H1 (cell line): ENCODE data around the gene MYORG. TPM values are rescaled to one million over a fixed set of nuclear protein-coding genes. Genes with fewer than 3 reads are reported as not detected.
A peak's percentile ranks its signal among the peaks of the same experiment; 100 is the strongest.

Experiments
- CEBPB ChIP-seq: IDR thresholded peaks from 2 replicates; pipeline ENCODE4 v1.6.1; 2012; ENCODE audit warnings: low read depth, low read length
- CHD1 ChIP-seq: IDR thresholded peaks from 2 replicates; pipeline ENCODE4 v1.6.1; 2012; ENCODE audit warnings: low read depth, low read length, improper control_type of control experiment
- CHD7 ChIP-seq: fragments of 300-600 bp; sonication (generic); IDR thresholded peaks from 2 replicates; pipeline ENCODE4 v1.7.1; 2012; ENCODE audit warnings: low read length, moderate library complexity, mild to moderate bottlenecking, inconsistent platforms; ENCODE audit not compliant: insufficient replicate concordance
- HDAC2 ChIP-seq, 2 experiments: fragments of 300-600 bp in 1 of 2; sonication (generic) in 1 of 2; IDR thresholded peaks; 2 replicates each; pipeline ENCODE4 v1.6.1; 2011 to 2012; ENCODE audit warnings: low read depth in 2 of 2, low read length in 2 of 2, mild to moderate bottlenecking in 2 of 2, moderate library complexity in 2 of 2, borderline replicate concordance in 1 of 2, inconsistent platforms in 1 of 2
- POLR2A ChIP-seq, 2 experiments: IDR thresholded peaks; 1 replicate in 1 of 2; 2 replicates in 1 of 2; pipeline ENCODE4 v1.6.1; 2011; ENCODE audit warnings: low read depth in 2 of 2, low read length in 2 of 2, mild to moderate bottlenecking in 2 of 2; ENCODE audit errors: control extremely low read depth in 1 of 2
- RAD21 ChIP-seq, 2 experiments: IDR thresholded peaks in 1 of 2; conservative IDR thresholded peaks in 1 of 2; 2 replicates each; pipeline ENCODE4 v1.6.1; 2011; ENCODE audit warnings: low read depth in 2 of 2, low read length in 2 of 2, improper control_type of control experiment in 1 of 2, inconsistent platforms in 1 of 2, mild to moderate bottlenecking in 1 of 2, moderate library complexity in 1 of 2
- SP2 ChIP-seq: IDR thresholded peaks from 2 replicates; pipeline ENCODE4 v1.6.1; 2012; ENCODE audit warnings: mild to moderate bottlenecking, low read length, inconsistent platforms
- TEAD4 ChIP-seq: IDR thresholded peaks from 2 replicates; pipeline ENCODE4 v1.6.1; 2012; ENCODE audit warnings: low read depth, low read length, inconsistent platforms, mixed read lengths
- polyA plus RNA-seq, 7 experiments: library from polyadenylated mRNA; depleted of rRNA in 3 of 7; stranded (reverse) in 5 of 7; unstranded in 2 of 7; fragments of >200 nt in 5 of 7; fragments of 200-250 nt in 2 of 7; gene quantifications; 1 replicate in 5 of 7; 2 replicates in 1 of 7; 4 replicates in 1 of 7; pipeline versions ENCODE4 v1.2.1 to v1.2.3, GENCODE V29; 2011 to 2013; ENCODE audit warnings: missing spikeins in 2 of 7, mixed read lengths in 2 of 7
- total RNA-seq: library from RNA; stranded (reverse); fragmentation: NEBNext Ultra II Directional; extraction: Animal tissue kit (Norgen Biotek cat#: 25700); gene quantifications from 2 replicates; pipeline ENCODE4 v1.2.1, GENCODE V29; 2021
- TF ChIP-seq, protein P1 (sequence below): IDR thresholded peaks from 2 replicates; pipeline ENCODE4 v1.6.1; 2011; ENCODE audit warnings: low read length, improper control_type of control experiment

The MYORG gene
- total and polyA plus RNA-seq, 2 of the 8 experiments (the other 6 are each of a cell fraction or from before 2014, with no cell fraction given), result 1.2 to 5.9 TPM

DNA sequence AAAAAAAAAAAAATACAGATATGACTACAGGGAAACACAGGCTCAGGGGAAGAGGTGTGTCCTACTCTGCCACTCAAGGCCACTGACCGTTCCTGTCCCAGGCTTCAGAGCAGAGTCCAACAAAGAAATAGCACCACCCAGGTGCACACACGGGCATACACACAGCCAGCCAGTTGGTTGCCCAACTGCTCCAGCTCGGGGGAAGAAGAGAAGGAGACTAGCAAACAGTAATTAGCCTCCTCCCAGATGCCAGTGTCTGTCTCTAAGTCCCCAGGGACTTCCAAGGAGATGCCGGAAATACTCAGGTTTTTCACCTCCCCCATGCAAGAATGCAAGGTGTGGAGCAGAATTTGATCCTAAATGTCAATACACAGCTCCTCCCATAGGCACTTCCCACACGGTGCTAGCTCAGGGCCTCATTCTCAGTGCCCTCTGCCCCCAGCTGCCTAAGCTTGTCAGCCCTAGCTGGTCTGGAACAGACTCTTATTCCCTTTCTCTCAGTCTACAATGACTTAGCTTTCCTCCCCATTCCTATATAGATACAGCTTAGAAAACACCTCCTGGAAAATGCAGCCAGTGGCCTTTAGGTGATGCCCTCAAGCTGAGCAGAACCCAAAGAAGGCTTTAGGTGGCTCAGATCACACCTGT lies 1.7 kb downstream of the MYORG start (continued):
- TF ChIP-seq CHD7, result no peak
- TF ChIP-seq SP2, result no peak
- no peak for TF ChIP-seq POLR2A (IDR thresholded peaks at IDR 0.05; ENCODE audit: control extremely low read depth in 1 of 2, low read depth in 2 of 2, low read length in 2 of 2)
- no peak for TF ChIP-seq HDAC2 (IDR thresholded peaks at IDR 0.05; ENCODE audit: borderline replicate concordance in 1 of 2, low read depth in 2 of 2, low read length in 2 of 2)
- TF ChIP-seq, protein P1, sequence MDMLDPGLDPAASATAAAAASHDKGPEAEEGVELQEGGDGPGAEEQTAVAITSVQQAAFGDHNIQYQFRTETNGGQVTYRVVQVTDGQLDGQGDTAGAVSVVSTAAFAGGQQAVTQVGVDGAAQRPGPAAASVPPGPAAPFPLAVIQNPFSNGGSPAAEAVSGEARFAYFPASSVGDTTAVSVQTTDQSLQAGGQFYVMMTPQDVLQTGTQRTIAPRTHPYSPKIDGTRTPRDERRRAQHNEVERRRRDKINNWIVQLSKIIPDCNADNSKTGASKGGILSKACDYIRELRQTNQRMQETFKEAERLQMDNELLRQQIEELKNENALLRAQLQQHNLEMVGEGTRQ, result no peak
- TF ChIP-seq CHD1, result no peak
- no peak for TF ChIP-seq CEBPB
- TF ChIP-seq TEAD4, result peak; percentile 43; the same call in 1 of the 2 replicates
- TF ChIP-seq RAD21 (IDR thresholded peaks at IDR 0.05 in 1 of 2, conservative IDR thresholded peaks at IDR 0.05 in 1 of 2; ENCODE audit: low read depth in 2 of 2, low read length in 2 of 2), result peak in 1 of 2 experiments; percentile 5; a peak in 1 of 4 replicates
